ENCODE data around the gene DHRSX. TPM values are rescaled to one million over a fixed set of nuclear protein-coding genes. Genes with fewer than 3 reads are reported as not detected.
A peak's percentile ranks its signal among the peaks of the same experiment; 100 is the strongest.

The DHRSX gene
- total and polyA plus RNA-seq, 2 of the 13 experiments (the other 11 are each of a cell fraction or from before 2014, with no cell fraction given) = 15.5 to 24.3 TPM

- DNase-seq (ENCODE audit: low spot score) (no peak), FAIRE-seq (no peak), ATAC-seq (no peak)
- in situ Hi-C loops (cut with HindIII; ENCODE audit: extremely low pct_ligation_motif_present, low pct_unique_long_range_greater_than_20kb) (no loop called here), intact Hi-C loops (cut with micrococcal nuclease; ENCODE audit: unreplicated experiment) (no loop called here)
- Histone ChIP-seq H3K36me3 (replicated peaks in 1 of 2; ENCODE audit: control insufficient read depth in 1 of 2, insufficient read depth in 2 of 2, low read length in 2 of 2) (no peaks in the 10 kb centered on the region; a peak in 2 of 5 replicates), H3K4me2 (ENCODE audit: low read depth, low read length) (no peak overlapping the region), H3K4me3 (replicated peaks in 1 of 3; ENCODE audit: insufficient read depth in 1 of 3, low read depth in 2 of 3, low read length in 3 of 3) (no peak overlapping the region), H4K20me1 (ENCODE audit: insufficient read depth, low read length) (no peaks in the 10 kb centered on the region), H2AFZ (ENCODE audit: low read length) (no peak overlapping the region), H3K9ac (ENCODE audit: insufficient read depth, low read depth, low read length) (no peak overlapping the region), H3K9me3 (ENCODE audit: low read length) (no peaks in the 10 kb centered on the region), H3K4me1 (ENCODE audit: insufficient read depth, low read length) (peaks cover 17% of the 10 kb centered on the region), H3K79me2 (ENCODE audit: insufficient read depth, low read length) (no peaks in the 10 kb centered on the region), H3K27me3 (ENCODE audit: control insufficient read depth in 1 of 2, insufficient read depth in 2 of 2, low read length in 2 of 2) (no peaks in the 10 kb centered on the region), H3K27ac (ENCODE audit: extremely low read length, insufficient read depth, low read length) (no peak overlapping the region)
- 96% methylated on average over 4 of the region's 5 CpGs for WGBS (ENCODE audit: low lambda C conversion rate)
- TF ChIP-seq MAFF (IDR thresholded peaks at IDR 0.05; ENCODE audit: low read depth, low read length) (peak; percentile 24; the same call in 1 of the 2 replicates), ZBTB38 (CRISPR knock-in tag; IDR thresholded peaks at IDR 0.05) (no peak), MAFK (conservative IDR thresholded peaks at IDR 0.05 in 1 of 2, IDR thresholded peaks at IDR 0.05 in 1 of 2; ENCODE audit: low read length in 2 of 2) (peak; percentile 53 to 64; a peak in 3 of 4 replicates)
- ChIA-PET CTCF (ENCODE audit: low intra/inter-chr PET ratio, low total read pairs) (no interaction called here), POLR2A (no interaction called here)
- BruUV-seq (replicated peaks) = no TSS peak
These were observed 173.4 kb downstream of the DHRSX start for GRCh38 chrX:2327423-2327822.

- no TSS peak for BruUV-seq (replicated peaks)
- in situ Hi-C loops (cut with HindIII; ENCODE audit: extremely low pct_ligation_motif_present, low pct_unique_long_range_greater_than_20kb) = no loop called here
- no peak overlapping the region for H3K4me3 ChIP-seq (replicated peaks in 1 of 3; ENCODE audit: insufficient read depth in 1 of 3, low read depth in 2 of 3, low read length in 3 of 3)
- no peaks in the 10 kb centered on the region; a peak in 1 of 5 replicates for H3K27me3 ChIP-seq (ENCODE audit: control insufficient read depth in 1 of 2, insufficient read depth in 2 of 2, low read length in 2 of 2)
- H4K20me1 ChIP-seq (ENCODE audit: insufficient read depth, low read length) = no peaks in the 10 kb centered on the region
- no peaks in the 10 kb centered on the region; a peak in 1 of 5 replicates for H3K36me3 ChIP-seq (replicated peaks in 1 of 2; ENCODE audit: control insufficient read depth in 1 of 2, insufficient read depth in 2 of 2, low read length in 2 of 2)
- CTCF ChIA-PET (ENCODE audit: low intra/inter-chr PET ratio, low total read pairs) = no interaction called here
- FAIRE-seq = no peak
- H3K9ac ChIP-seq (ENCODE audit: insufficient read depth, low read depth, low read length) = no peak overlapping the region
- H3K4me2 ChIP-seq (ENCODE audit: low read depth, low read length) = no peak overlapping the region
- no peak overlapping the region for H3K27ac ChIP-seq (ENCODE audit: extremely low read length, insufficient read depth, low read length)
- H3K79me2 ChIP-seq (ENCODE audit: insufficient read depth, low read length) = no peaks in the 10 kb centered on the region
- no peak for TF ChIP-seq ZNF10 (CRISPR knock-in tag; IDR thresholded peaks at IDR 0.05; ENCODE audit: borderline replicate concordance, low read depth)
- TF ChIP-seq KLF9 (CRISPR knock-in tag; IDR thresholded peaks at IDR 0.05; ENCODE audit: low read depth) = no peak
- TF ChIP-seq SOX5 (CRISPR knock-in tag; IDR thresholded peaks at IDR 0.05; ENCODE audit: borderline replicate concordance) = no peak
- no peak for TF ChIP-seq DDIT3 (CRISPR knock-in tag; IDR thresholded peaks at IDR 0.05)
- no peak for TF ChIP-seq GATAD2A (CRISPR knock-in tag; IDR thresholded peaks at IDR 0.05)
- TF ChIP-seq FLYWCH1 (CRISPR knock-in tag; IDR thresholded peaks at IDR 0.05) = no peak
- TF ChIP-seq ZNF672 (CRISPR knock-in tag; IDR thresholded peaks at IDR 0.05) = no peak
- DNase-seq (ENCODE audit: low spot score) = no peak
- WGBS (ENCODE audit: low lambda C conversion rate) = 98% methylated on average over 25 of the region's 27 CpGs
- POLR2A ChIA-PET = no interaction called here
- intact Hi-C loops (cut with micrococcal nuclease; ENCODE audit: unreplicated experiment) = no loop called here
- no peak for ATAC-seq
- H3K9me3 ChIP-seq (ENCODE audit: low read length) = no peaks in the 10 kb centered on the region
- peaks cover 39% of the 10 kb centered on the region for H3K4me1 ChIP-seq (ENCODE audit: insufficient read depth, low read length)
- no peak overlapping the region for H2AFZ ChIP-seq (ENCODE audit: low read length)
These were observed 175.5 kb downstream of the DHRSX start for GRCh38 chrX:2325076-2325784.

Measured in HepG2 (cell line).